Upper lobe of left lung (tissue), 6 donors: ENCODE data around the gene SNTA1. TPM values are rescaled to one million over a fixed set of nuclear protein-coding genes. Genes with fewer than 3 reads are reported as not detected.
"Not testable (repeated sequence)": the region's sequence is repeated elsewhere in the genome, so short reads cannot be mapped to it uniquely, and the experiment has no call there.

ENCODE experiments used
- ATAC-seq, 2 donors: fragments of 200-7000 bp; cut with Tn5 transposase; one replicate each; pipeline ENCODE4 v1.9.1; 2022; ENCODE audit warnings: mild to moderate bottlenecking in 2 of 2, moderate library complexity in 2 of 2; ENCODE audit not compliant: low FRiP score in 2 of 2
- DNase-seq, 2 donors: peaks; one replicate each; pipeline ENCODE4 v3.0.0-alpha.2; 2019 to 2020
- H3K27ac ChIP-seq, 4 donors: fragments of 200-600 bp; sonication (generic); one replicate each; pipeline ENCODE4 v1.5.1; 2016 to 2019
- H3K27me3 ChIP-seq, 4 donors: fragments of 200-600 bp; sonication (generic); one replicate each; pipeline ENCODE4 v1.5.1; 2017 to 2019
- H3K36me3 ChIP-seq, 4 donors: fragments of 200-600 bp; sonication (generic); one replicate each; pipeline ENCODE4 v1.5.1; 2016 to 2019
- H3K4me1 ChIP-seq, 4 donors: fragments of 200-600 bp; sonication (generic); one replicate each; pipeline ENCODE4 v1.5.1; 2018 to 2019
- H3K4me3 ChIP-seq, 4 donors: fragments of 200-600 bp; sonication (generic); one replicate each; pipeline ENCODE4 v1.5.1; 2017 to 2019; ENCODE audit warnings: mild to moderate bottlenecking in 2 of 4, moderate library complexity in 1 of 4
- H3K9me3 ChIP-seq, 4 donors: fragments of 200-600 bp; sonication (generic); one replicate each; pipeline ENCODE4 v1.5.1; 2018 to 2019
- EP300 ChIP-seq, 4 donors: sonication (generic); formaldehyde crosslinking; IDR thresholded peaks; one replicate each; pipeline ENCODE4 v1.5.1; 2017; ENCODE audit warnings: antibody characterized with exemption in 4 of 4, control low read depth in 2 of 4
- POLR2A ChIP-seq, 4 donors: fragments of 450-650 bp; IDR thresholded peaks; one replicate each; pipeline ENCODE4 v1.5.1; 2016 to 2017; ENCODE audit warnings: antibody characterized with exemption in 4 of 4, mild to moderate bottlenecking in 2 of 4
- POLR2AphosphoS5 ChIP-seq, 2 donors: sonication (generic); formaldehyde crosslinking; IDR thresholded peaks; one replicate each; pipeline ENCODE4 v1.5.1; 2017; ENCODE audit warnings: antibody characterized with exemption in 2 of 2
- WGBS, 2 donors: methylation state at CpG; one replicate each; pipeline ENCODE4 v1.1.5; 2017 to 2018; 5-methylcytosine and 5-hydroxymethylcytosine counted together
- total RNA-seq, 6 donors: library from RNA; depleted of rRNA in 4 of 6; stranded (reverse); fragments of >200 nt in 4 of 6; gene quantifications; one replicate each; pipeline versions ENCODE4 v1.1.0 to v1.2.1, GENCODE V29; 2016 to 2021
- TF ChIP-seq, protein P1 (sequence below), 6 experiments: fragments of 450-650 bp in 4 of 6; fragments of 200-600 bp in 2 of 6; sonication (generic) in 2 of 6; IDR thresholded peaks; one replicate each; pipeline ENCODE4 v1.5.1; 2016 to 2019; ENCODE audit warnings: antibody characterized with exemption in 6 of 6
- donor health status: DM: no; HTN: no; CAD: no; lungs with moderate emphysema.
- donor health status: DM: no; HTN: yes; CAD: no; lungs with severe emphysema.

The SNTA1 gene
- total RNA-seq, 6 donors from 2014 or later: 8.2 to 23.4 (median 11.3) TPM

DNA sequence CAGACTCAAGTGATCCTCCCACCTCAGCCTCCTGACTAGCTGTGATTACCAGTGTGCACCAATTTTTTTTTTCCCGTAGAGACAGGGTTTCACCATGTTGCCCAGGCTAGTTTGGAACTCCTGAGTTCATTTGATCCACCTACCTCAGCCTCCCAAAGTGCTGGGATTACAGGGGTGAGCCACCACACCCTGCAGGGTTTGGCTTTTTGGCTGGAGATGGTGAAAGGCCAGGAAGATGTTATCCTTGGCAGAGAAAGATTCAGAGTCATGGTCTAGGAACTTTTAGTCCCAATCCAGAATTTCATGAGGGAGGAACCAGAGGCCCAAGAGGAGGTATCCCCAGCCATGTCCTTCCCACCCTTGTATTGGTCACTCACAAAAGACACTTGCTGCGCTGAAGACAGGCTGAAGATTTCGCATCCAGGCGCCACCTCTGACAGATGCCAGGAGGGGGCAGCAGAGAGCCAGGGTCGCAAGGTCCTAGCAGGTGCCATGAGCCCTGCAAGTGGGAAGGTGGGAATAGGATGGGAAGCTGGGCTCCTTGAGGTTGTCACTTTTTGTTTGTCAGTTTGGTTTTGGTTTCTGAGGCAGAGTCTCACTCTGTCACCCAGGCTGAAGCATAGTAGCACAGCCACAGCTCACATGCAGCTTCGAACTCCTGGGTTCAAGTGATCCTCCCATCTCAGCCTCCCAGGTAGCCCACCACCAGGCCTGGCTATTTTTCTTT is 13.5 kb upstream of the SNTA1 start:
- WGBS, 2 donors: 23 to 50% methylated on average over 2 to 5 of the region's 6 CpGs
- ATAC-seq: peak; percentile 91 to 97
- H3K4me3 ChIP-seq, H3K9me3 ChIP-seq, H3K4me1 ChIP-seq, H3K36me3 ChIP-seq, H3K27me3 ChIP-seq, H3K27ac ChIP-seq: not testable (repeated sequence)
- peak; percentile 55 to 86 for DNase-seq
- TF ChIP-seq, protein P1, sequence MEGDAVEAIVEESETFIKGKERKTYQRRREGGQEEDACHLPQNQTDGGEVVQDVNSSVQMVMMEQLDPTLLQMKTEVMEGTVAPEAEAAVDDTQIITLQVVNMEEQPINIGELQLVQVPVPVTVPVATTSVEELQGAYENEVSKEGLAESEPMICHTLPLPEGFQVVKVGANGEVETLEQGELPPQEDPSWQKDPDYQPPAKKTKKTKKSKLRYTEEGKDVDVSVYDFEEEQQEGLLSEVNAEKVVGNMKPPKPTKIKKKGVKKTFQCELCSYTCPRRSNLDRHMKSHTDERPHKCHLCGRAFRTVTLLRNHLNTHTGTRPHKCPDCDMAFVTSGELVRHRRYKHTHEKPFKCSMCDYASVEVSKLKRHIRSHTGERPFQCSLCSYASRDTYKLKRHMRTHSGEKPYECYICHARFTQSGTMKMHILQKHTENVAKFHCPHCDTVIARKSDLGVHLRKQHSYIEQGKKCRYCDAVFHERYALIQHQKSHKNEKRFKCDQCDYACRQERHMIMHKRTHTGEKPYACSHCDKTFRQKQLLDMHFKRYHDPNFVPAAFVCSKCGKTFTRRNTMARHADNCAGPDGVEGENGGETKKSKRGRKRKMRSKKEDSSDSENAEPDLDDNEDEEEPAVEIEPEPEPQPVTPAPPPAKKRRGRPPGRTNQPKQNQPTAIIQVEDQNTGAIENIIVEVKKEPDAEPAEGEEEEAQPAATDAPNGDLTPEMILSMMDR (IDR thresholded peaks at IDR 0.05): peak; percentile 87 to 94 (median 92)

DNA sequence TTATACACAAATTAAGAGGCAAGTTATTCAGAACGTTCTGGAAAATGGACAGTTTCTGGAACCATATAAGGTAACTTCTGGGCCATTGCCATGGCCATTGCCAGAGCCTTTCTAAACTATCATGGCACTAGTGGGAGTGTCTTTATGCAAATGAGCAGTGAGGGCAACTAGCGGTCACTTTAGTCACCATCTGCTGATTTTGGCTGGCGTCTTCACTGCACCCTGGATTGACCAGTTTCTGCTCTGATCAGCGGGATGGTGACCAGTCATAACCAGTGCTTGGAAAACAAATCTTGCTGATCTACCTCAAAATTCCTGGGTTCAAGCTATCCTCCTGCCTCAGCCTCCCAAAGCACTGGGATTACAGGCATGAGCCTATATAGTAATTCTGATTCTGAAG is 7.3 kb upstream of the SNTA1 start:
- Histone ChIP-seq H3K4me1 (no peaks in the 10 kb centered on the region), H3K9me3 (no peaks in the 10 kb centered on the region), H3K27me3 (no peaks in the 10 kb centered on the region), H3K27ac (no peak overlapping the region), H3K36me3 (no peaks in the 10 kb centered on the region), H3K4me3 (no peak overlapping the region)
- ATAC-seq (no peak), DNase-seq (no peak)
- WGBS, 2 donors: 64 to 67% methylated on average over 4 of the region's 4 CpGs
- no peak for TF ChIP-seq POLR2AphosphoS5 (IDR thresholded peaks at IDR 0.05)
- TF ChIP-seq, protein P1 (IDR thresholded peaks at IDR 0.05): no peak
- no peak for TF ChIP-seq POLR2A (IDR thresholded peaks at IDR 0.05)
- TF ChIP-seq EP300 (IDR thresholded peaks at IDR 0.05): no peak

DNA sequence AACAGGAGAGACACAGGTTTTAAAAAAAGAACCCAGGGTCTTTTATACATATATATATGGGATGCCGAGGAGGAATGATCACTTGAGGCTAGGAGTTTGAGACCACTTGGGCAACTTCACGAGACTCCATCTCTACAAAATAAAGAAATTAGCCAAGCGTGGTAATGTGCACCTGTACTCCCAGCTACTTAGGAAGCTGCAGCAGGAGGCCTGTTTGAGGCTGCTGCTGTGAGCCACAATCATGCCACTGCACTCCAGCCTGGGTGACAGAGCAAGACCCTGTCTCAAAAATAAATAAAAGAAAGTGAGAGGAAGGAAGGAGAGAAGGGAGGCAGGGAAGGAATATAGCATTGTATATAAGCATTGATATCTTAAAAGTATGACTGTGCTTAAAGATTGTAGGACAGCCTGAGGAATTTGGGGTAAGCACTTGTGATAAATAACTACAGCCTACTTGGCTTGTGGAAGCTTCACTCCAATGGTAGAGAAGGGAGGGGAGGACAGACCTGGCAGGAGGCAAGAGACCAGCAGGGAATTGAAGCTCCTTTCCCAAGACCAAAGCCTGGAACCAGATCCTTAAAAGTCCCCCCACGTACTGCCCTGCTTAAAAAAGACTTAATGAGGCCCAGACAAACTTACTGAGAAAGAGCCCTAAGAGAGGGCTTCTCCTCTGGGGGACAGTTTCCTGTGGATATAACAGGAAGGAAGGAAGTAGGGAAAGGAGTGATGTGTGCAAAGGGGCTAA is 2.5 kb upstream of the SNTA1 start:
- TF ChIP-seq EP300 (IDR thresholded peaks at IDR 0.05) (no peak), POLR2A (IDR thresholded peaks at IDR 0.05) (no peak), POLR2AphosphoS5 (IDR thresholded peaks at IDR 0.05) (no peak)
- TF ChIP-seq, protein P1 (IDR thresholded peaks at IDR 0.05): no peak
- Histone ChIP-seq H3K36me3 (no peaks in the 10 kb centered on the region), H3K9me3 (no peaks in the 10 kb centered on the region), H3K4me3 (no peak overlapping the region), H3K4me1 (peaks cover 8 to 16% (median 12%) of the 10 kb centered on the region in 4 donors), H3K27ac (no peak overlapping the region), H3K27me3 (no peaks in the 10 kb centered on the region)
- WGBS, 2 donors: 93 to 97% methylated on average over 4 of the region's 4 CpGs
- ATAC-seq (no peak), DNase-seq (no peak)

DNA sequence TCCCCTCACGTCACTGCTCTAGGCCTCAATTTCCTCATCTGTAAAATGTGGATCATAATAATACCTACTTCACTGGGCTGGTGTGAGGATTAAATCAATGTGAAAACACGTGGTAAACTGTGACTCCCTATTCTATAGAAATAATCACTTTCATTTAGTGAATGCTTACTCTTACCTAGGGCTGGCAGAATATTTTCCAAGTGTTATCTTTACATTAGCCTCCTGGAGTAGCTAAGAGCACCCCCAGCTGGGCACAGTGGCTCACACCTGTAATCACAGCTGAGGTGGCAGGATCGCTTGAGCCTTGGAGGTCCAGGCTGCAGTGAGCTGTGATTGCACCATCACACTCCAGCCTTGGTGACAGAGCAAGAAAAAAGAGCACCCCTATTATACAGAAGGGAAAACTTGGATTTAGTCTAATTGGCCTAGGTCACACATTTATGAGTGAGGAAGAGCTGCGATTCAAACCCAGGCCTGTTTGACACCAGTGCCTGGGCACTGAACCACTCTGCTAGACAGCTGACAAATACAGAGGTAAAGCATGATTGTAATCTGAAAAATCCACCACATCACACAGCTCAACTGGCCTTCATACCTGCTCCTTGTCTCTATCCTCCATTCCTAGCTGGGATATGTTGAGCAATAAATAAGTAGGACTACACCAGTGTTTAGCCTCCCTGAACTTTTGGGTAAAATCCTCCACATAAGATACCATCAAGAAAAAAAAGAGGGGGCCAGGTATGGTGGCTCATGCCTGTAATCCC is 1.4 kb upstream of the SNTA1 start:
- DNase-seq (no peak), ATAC-seq (no peak)
- Histone ChIP-seq H3K4me3 (peak overlapping the region in 1 of 4 donors; percentile 92), H3K27me3 (no peaks in the 10 kb centered on the region), H3K4me1 (peaks cover 8 to 16% (median 12%) of the 10 kb centered on the region in 4 donors), H3K36me3 (no peaks in the 10 kb centered on the region), H3K9me3 (no peaks in the 10 kb centered on the region), H3K27ac (peak overlapping the region in 1 of 4 donors; percentile 75)
- WGBS, 2 donors: 56 to 63% methylated on average over 4 of the region's 4 CpGs
- TF ChIP-seq, protein P1 (IDR thresholded peaks at IDR 0.05): no peak
- TF ChIP-seq EP300 (IDR thresholded peaks at IDR 0.05): no peak
- no peak for TF ChIP-seq POLR2AphosphoS5 (IDR thresholded peaks at IDR 0.05)
- no peak for TF ChIP-seq POLR2A (IDR thresholded peaks at IDR 0.05)
